NCI-H2171 treated with DMSO at 0.1 percent for 48 hours (cell line): ENCODE measurements around the gene VPS35.
A peak's percentile ranks its signal among the peaks of the same experiment; 100 is the strongest.
"Not testable (repeated sequence)": the region's sequence is repeated elsewhere in the genome, so short reads cannot be mapped to it uniquely, and the experiment has no call there.

Experiments used
- DNase-seq: peaks from one replicate; lab custom pipeline; 2025; lab: John Stamatoyannopoulos, UW

VPS35 gene

GRCh38 chr16:46658925-46659324 is 30.1 kb downstream of the VPS35 start:
- DNase-seq = no peak

- no peak for DNase-seq
Measured at GRCh38 chr16:46651305-46651704, 37.7 kb downstream of the VPS35 start.

- DNase-seq = peak; percentile 13
Measured at GRCh38 chr16:46650254-46650623, 38.7 kb downstream of the VPS35 start.

GRCh38 chr16:46649588-46650253 is 39.3 kb downstream of the VPS35 start:
- DNase-seq = no peak

- no peak for DNase-seq
Measured at GRCh38 chr16:46648656-46649055, 40.3 kb downstream of the VPS35 start.

- no peak for DNase-seq
Measured at GRCh38 chr16:46638947-46639925, 49.7 kb downstream of the VPS35 start.

GRCh38 chr16:46632778-46633733 is 55.9 kb downstream of the VPS35 start:
- DNase-seq = no peak

GRCh38 chr16:46629331-46630219 is 59.4 kb downstream of the VPS35 start:
- peak; percentile 19 for DNase-seq

- no peak for DNase-seq
Measured at GRCh38 chr16:46627746-46628145, 61.2 kb downstream of the VPS35 start.

- DNase-seq = not testable (repeated sequence)
Measured at GRCh38 chr16:46626681-46627080, 62.3 kb downstream of the VPS35 start.

- not testable (repeated sequence) for DNase-seq
Measured at GRCh38 chr16:46624862-46625261, 64.1 kb downstream of the VPS35 start.

- DNase-seq = not testable (repeated sequence)
Measured at GRCh38 chr16:46623707-46624106, 65.3 kb downstream of the VPS35 start.

- DNase-seq = not testable (repeated sequence)
Measured at GRCh38 chr16:46623246-46623645, 65.7 kb downstream of the VPS35 start.

GRCh38 chr16:46621934-46622676 is 66.9 kb downstream of the VPS35 start:
- DNase-seq = no peak

- DNase-seq = peak; percentile 88
Measured at GRCh38 chr16:46621006-46621933, 67.7 kb downstream of the VPS35 start, which contains the start of gene SHCBP1. SHCBP1 (minus strand) TSS chr16:46621379; CDS start chr16:46621359, 20 bp downstream.

GRCh38 chr16:46620266-46621005 is 68.5 kb downstream of the VPS35 start:
- DNase-seq = no peak

GRCh38 chr16:46618516-46618915 is 70.5 kb downstream of the VPS35 start:
- no peak for DNase-seq

- no peak for DNase-seq
Measured at GRCh38 chr16:46614006-46614405, 75.0 kb downstream of the VPS35 start.
